HG03521 (cell line): ENCODE measurements around the gene PDZRN3.

Experiments used
- ATAC-seq: cut with Tn5 transposase; IDR thresholded peaks from one replicate; pipeline ENCODE4 v1.9.1; 2021; ENCODE audit warnings: mild to moderate bottlenecking, moderate library complexity; ENCODE audit not compliant: unreplicated experiment

The PDZRN3 gene

GRCh38 chr3:73498764-73499622, 125.7 kb downstream of the PDZRN3 start:
- ATAC-seq = peak; percentile 41

GRCh38 chr3:73497646-73498406, 126.9 kb downstream of the PDZRN3 start:
- no peak for ATAC-seq

- ATAC-seq = no peak
These were observed 131.0 kb downstream of the PDZRN3 start for GRCh38 chr3:73493543-73494308.

- no peak for ATAC-seq
These were observed 132.6 kb downstream of the PDZRN3 start for GRCh38 chr3:73492186-73492585.

GRCh38 chr3:73491287-73491662, 133.5 kb downstream of the PDZRN3 start:
- ATAC-seq = no peak

GRCh38 chr3:73490453-73491286, 134.1 kb downstream of the PDZRN3 start:
- no peak for ATAC-seq

- ATAC-seq = no peak
These were observed 138.8 kb downstream of the PDZRN3 start for GRCh38 chr3:73485877-73486330.

GRCh38 chr3:73484656-73485248, 140.0 kb downstream of the PDZRN3 start:
- ATAC-seq = peak; percentile 53

GRCh38 chr3:73481888-73482287, 142.9 kb downstream of the PDZRN3 start:
- ATAC-seq = no peak

- no peak for ATAC-seq
These were observed 144.5 kb downstream of the PDZRN3 start for GRCh38 chr3:73480187-73480672.

- ATAC-seq = no peak
These were observed 145.4 kb downstream of the PDZRN3 start for GRCh38 chr3:73479325-73479724.

- ATAC-seq = no peak
These were observed 145.9 kb downstream of the PDZRN3 start for GRCh38 chr3:73478858-73479257.

- ATAC-seq = no peak
These were observed 149.0 kb downstream of the PDZRN3 start for GRCh38 chr3:73475717-73476116.

GRCh38 chr3:73475175-73475574, 149.6 kb downstream of the PDZRN3 start:
- ATAC-seq = no peak

- ATAC-seq = no peak
These were observed 150.1 kb downstream of the PDZRN3 start for GRCh38 chr3:73474619-73475018.

GRCh38 chr3:73473898-73474416, 150.8 kb downstream of the PDZRN3 start:
- ATAC-seq = no peak

GRCh38 chr3:73473181-73473897, 151.4 kb downstream of the PDZRN3 start:
- ATAC-seq = no peak

- ATAC-seq = no peak
These were observed 152.6 kb downstream of the PDZRN3 start for GRCh38 chr3:73471986-73472787.
